PFSK-1 (cell line): ENCODE measurements around the gene NLN.

ENCODE experiments used
- FOXP2 ChIP-seq: optimal IDR thresholded peaks from 2 replicates; pipeline ENCODE3; 2011; ENCODE audit warnings: borderline replicate concordance, control low read depth, inconsistent platforms; ENCODE audit not compliant: insufficient read depth; ENCODE audit errors: extremely low read length, extremely low read depth
- POLR2AphosphoS5 ChIP-seq: IDR thresholded peaks from 2 replicates; pipeline ENCODE4 v1.6.1; 2012; ENCODE audit warnings: low read depth, mild to moderate bottlenecking, control low read depth, low read length, moderate library complexity
- SIN3A ChIP-seq: IDR thresholded peaks from 2 replicates; pipeline ENCODE4 v1.6.1; 2012; ENCODE audit warnings: mild to moderate bottlenecking, low read length, moderate library complexity, borderline replicate concordance; ENCODE audit not compliant: insufficient read depth
- TAF1 ChIP-seq: IDR thresholded peaks from 2 replicates; pipeline ENCODE4 v1.6.1; 2012; ENCODE audit warnings: low read length, control low read depth, borderline replicate concordance; ENCODE audit not compliant: insufficient read depth
- TF ChIP-seq, protein P1 (sequence below), 2 experiments: IDR thresholded peaks; 2 replicates each; pipeline versions ENCODE4 v1.6.1 to v1.8.0; 2011 to 2012; ENCODE audit warnings: low read depth in 2 of 2, low read length in 2 of 2, control low read depth in 1 of 2, inconsistent platforms in 1 of 2, mild to moderate bottlenecking in 1 of 2, moderate library complexity in 1 of 2; ENCODE audit not compliant: insufficient read depth in 1 of 2

NLN gene

DNA sequence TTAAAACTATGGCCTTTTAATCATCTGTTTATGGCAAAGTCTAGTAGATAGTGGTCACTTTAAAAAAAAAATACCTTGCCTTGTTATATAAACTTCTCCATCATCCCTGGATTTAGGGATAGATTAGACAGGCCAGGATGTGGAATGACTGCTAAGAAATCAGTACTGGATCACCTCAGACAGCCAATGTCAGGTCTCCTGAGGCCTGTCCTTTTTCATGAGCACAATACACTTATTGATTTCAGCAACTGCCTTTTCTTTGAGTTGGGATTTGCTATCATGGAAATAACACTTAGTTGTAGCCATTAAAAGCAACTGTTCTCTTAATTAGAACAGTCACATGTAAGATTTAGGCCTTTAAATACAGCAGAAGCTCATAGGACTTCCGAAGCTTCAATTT, 77.9 kb downstream of the NLN start:
- TF ChIP-seq SIN3A (no peak), TAF1 (no peak), FOXP2 (no peak), POLR2AphosphoS5 (no peak)
- TF ChIP-seq, protein P1, sequence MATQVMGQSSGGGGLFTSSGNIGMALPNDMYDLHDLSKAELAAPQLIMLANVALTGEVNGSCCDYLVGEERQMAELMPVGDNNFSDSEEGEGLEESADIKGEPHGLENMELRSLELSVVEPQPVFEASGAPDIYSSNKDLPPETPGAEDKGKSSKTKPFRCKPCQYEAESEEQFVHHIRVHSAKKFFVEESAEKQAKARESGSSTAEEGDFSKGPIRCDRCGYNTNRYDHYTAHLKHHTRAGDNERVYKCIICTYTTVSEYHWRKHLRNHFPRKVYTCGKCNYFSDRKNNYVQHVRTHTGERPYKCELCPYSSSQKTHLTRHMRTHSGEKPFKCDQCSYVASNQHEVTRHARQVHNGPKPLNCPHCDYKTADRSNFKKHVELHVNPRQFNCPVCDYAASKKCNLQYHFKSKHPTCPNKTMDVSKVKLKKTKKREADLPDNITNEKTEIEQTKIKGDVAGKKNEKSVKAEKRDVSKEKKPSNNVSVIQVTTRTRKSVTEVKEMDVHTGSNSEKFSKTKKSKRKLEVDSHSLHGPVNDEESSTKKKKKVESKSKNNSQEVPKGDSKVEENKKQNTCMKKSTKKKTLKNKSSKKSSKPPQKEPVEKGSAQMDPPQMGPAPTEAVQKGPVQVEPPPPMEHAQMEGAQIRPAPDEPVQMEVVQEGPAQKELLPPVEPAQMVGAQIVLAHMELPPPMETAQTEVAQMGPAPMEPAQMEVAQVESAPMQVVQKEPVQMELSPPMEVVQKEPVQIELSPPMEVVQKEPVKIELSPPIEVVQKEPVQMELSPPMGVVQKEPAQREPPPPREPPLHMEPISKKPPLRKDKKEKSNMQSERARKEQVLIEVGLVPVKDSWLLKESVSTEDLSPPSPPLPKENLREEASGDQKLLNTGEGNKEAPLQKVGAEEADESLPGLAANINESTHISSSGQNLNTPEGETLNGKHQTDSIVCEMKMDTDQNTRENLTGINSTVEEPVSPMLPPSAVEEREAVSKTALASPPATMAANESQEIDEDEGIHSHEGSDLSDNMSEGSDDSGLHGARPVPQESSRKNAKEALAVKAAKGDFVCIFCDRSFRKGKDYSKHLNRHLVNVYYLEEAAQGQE (IDR thresholded peaks at IDR 0.05; ENCODE audit: insufficient read depth in 1 of 2, low read depth in 2 of 2, low read length in 2 of 2), result no peak

DNA sequence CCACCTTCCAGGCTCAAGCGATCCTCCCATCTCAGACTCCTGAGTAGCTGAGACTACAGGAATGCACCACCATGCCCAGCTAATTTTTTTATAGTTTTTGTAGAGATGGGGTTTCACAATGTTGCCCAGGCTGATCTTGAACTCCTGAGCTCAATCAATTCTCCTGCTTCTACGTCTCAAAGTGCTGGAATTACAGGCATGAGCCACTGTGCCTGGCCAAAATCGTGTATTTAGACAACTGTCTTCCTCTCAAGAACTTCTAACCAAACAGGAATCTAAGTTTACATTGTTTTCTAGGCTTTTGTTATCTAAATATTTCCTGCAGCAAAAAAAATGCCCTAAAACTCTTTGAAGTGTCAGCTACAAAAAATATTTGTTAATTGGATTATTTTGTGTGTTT, 78.8 kb downstream of the NLN start:
- TF ChIP-seq, protein P1 (IDR thresholded peaks at IDR 0.05; ENCODE audit: insufficient read depth in 1 of 2, low read depth in 2 of 2, low read length in 2 of 2), result no peak
- TF ChIP-seq FOXP2, result no peak
- TF ChIP-seq POLR2AphosphoS5, result no peak
- TF ChIP-seq TAF1, result no peak
- TF ChIP-seq SIN3A, result no peak

DNA sequence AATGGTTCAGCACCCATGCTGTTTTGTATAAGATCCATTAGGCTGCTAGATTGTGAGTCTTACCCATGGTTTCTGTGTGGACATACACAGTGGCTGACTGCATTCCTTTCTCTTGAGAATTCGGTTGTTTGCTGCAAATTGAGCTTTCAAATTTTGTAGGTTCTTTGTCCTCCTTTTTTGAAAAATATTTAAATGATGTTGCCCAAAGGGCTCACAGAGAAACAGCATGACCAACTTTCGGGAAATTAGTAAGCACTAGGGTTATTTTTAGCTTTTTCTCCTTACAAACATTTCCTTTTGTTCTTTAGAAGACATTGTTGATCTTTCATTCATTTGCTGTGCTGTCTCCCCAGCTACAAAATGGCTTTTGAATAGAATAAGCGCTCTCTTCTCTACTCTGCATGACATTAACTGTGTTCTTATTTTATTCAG, 79.4 kb downstream of the NLN start:
- TF ChIP-seq, protein P1 (IDR thresholded peaks at IDR 0.05; ENCODE audit: insufficient read depth in 1 of 2, low read depth in 2 of 2, low read length in 2 of 2), result no peak
- TF ChIP-seq SIN3A (no peak), POLR2AphosphoS5 (no peak), TAF1 (no peak), FOXP2 (no peak)

DNA sequence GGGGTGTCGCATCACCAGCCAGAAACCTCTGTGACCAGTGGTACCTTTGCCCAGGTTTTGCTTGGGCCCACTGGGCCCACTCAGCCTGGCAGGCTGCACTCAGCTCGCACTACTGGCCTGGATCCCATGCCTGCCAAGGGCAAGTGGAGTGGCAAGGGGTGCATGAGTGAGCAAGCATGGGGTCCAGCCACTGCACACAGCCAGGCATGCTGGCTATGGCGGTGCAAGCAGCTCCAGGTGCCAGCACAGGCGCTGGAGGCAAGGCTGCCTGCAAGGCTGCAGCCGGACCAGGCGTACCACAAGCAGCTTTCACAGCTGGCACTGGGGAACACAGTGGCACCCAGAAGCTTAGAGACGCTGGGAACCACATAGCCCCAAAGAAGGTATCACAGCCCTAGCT, 80.1 kb downstream of the NLN start:
- TF ChIP-seq TAF1, result no peak
- TF ChIP-seq SIN3A, result no peak
- TF ChIP-seq, protein P1 (IDR thresholded peaks at IDR 0.05; ENCODE audit: insufficient read depth in 1 of 2, low read depth in 2 of 2, low read length in 2 of 2), result no peak
- TF ChIP-seq FOXP2, result no peak
- TF ChIP-seq POLR2AphosphoS5, result no peak

DNA sequence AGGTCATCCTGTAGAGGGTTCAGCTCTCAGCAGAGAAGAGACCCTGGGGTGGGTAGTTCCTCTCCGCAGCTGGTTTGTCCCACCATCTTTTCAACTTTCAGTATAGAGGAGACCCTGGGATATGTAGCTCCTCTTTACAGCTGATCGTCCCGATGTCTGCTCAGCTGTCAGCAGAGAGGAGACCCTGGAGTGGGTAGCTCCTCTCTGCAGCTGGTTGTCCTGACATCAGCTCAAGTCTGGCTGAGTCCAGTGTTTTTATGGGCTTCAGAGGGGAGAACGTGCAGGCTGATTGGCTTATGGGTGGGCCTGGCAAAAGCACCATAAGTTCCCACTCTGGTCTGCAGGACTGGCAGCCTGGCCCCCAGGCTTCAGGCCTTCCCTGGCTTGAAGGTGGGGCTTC, 80.8 kb downstream of the NLN start:
- TF ChIP-seq POLR2AphosphoS5 (no peak), TAF1 (no peak), SIN3A (no peak), FOXP2 (no peak)
- TF ChIP-seq, protein P1 (IDR thresholded peaks at IDR 0.05; ENCODE audit: insufficient read depth in 1 of 2, low read depth in 2 of 2, low read length in 2 of 2), result no peak
